ENCODE results near the gene MPO. TPM values are rescaled to one million over a fixed set of nuclear protein-coding genes. Genes with fewer than 3 reads are reported as not detected.

Gene MPO
- total and polyA plus RNA-seq, 10 of the 15 experiments (the other 5 are each of a cell fraction or from before 2014, with no cell fraction given): 0.06 to 0.49 (median 0.14) TPM

DNA sequence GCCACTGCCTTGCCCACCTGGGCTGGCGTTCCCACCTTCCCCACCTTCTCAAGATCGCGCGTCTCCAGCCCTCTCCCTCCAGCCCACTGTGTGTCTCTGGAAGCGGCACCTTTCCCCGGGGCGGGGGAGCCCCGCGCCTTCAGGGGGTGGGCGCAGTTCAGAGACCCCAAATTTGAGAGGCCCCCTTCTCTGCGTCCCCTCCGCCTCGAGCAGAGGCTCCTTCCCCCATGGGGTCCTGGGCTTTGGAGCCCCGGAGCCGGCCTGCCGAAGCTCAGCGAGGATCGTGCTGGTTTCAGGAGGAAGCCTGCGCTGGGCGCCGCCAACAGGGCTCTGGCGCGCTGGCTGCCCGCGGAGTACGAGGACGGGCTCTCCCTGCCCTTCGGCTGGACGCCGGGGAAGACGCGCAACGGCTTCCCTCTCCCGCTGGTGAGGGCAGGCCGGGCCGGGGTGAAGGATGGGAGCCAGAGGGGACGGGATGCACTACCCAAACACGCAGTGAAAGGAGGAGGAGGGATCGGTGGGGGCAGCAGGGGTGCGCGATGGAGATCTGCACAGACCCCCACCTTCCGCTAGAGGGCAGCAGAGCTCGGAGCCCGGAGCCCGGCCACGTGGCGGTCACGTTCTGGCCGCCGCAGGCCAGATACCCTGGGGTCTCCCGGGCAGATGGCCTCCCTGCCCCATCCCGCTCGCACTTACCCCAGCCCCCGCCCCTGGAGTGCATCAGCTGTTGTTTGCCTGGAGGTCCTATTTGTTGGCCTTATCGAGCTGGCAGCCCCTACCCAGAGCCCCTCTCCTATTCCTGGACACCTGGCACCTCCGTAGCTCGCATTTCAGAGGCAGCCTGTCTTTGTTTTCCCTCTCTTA, 31.2 kb downstream of the MPO start (continued):
- TF ChIP-seq, protein P1, sequence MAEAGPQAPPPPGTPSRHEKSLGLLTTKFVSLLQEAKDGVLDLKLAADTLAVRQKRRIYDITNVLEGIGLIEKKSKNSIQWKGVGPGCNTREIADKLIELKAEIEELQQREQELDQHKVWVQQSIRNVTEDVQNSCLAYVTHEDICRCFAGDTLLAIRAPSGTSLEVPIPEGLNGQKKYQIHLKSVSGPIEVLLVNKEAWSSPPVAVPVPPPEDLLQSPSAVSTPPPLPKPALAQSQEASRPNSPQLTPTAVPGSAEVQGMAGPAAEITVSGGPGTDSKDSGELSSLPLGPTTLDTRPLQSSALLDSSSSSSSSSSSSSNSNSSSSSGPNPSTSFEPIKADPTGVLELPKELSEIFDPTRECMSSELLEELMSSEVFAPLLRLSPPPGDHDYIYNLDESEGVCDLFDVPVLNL (IDR thresholded peaks at IDR 0.05; ENCODE audit: low read depth, low read length): no peak
- TF ChIP-seq CBX5 (IDR thresholded peaks at IDR 0.05; ENCODE audit: low read depth): no peak
- TF ChIP-seq STAT1 (conservative IDR thresholded peaks at IDR 0.05): no peak

DNA sequence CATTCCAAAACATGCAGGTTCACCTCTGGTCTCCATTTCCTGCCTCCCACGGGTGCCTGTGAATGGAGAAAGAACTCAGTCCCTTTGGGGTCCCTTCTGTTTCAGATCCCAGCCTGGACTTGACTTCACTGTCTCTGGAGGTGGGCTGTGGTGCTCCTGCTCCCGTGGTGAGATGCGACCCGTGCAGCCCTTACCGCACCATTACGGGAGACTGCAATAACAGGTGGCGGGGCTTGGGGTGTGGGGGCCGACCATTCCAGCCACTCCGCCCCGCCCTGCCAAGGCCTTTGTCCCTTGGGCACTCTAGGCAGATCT, 31.8 kb downstream of the MPO start:
- Histone ChIP-seq H3K4me3 (no peak overlapping the region; the same call in 1 of the 2 replicates), H3K27me3 (replicated peaks in 1 of 2; ENCODE audit: control insufficient read depth in 2 of 2, insufficient read depth in 2 of 2, low read length in 1 of 2) (no peaks in the 10 kb centered on the region; a peak in 2 of 4 replicates), H3K9me3 (replicated peaks; ENCODE audit: control insufficient read depth, insufficient read depth, low read length) (no peaks in the 10 kb centered on the region), H4K20me1 (ENCODE audit: control insufficient read depth, insufficient read depth) (no peaks in the 10 kb centered on the region), H3K4me2 (ENCODE audit: control insufficient read depth, insufficient read depth) (peak overlapping the region; percentile 98), H3K79me2 (ENCODE audit: control insufficient read depth, insufficient read depth, low read length) (no peaks in the 10 kb centered on the region), H3K4me1 (ENCODE audit: control insufficient read depth, insufficient read depth, low read length) (peaks cover 6% of the 10 kb centered on the region), H2AFZ (ENCODE audit: control insufficient read depth, low read depth, low read length) (no peak overlapping the region; the same call in 1 of the 2 replicates), H3K36me3 (ENCODE audit: control insufficient read depth in 2 of 2, insufficient read depth in 2 of 2, low read length in 1 of 2) (no peaks in the 10 kb centered on the region), H3K27ac (ENCODE audit: control insufficient read depth, insufficient read depth) (no peak overlapping the region), H3K9ac (ENCODE audit: control insufficient read depth, insufficient read depth, low read length) (peak overlapping the region; percentile 70; the same call in 1 of the 2 replicates)
- ChIA-PET SMC1A (ENCODE audit: uncharacterized antibody, unreplicated experiment) (interaction anchor here (1.2 to 4.0 kb wide), 5 partner anchors 12 to 197 kb away, joined by 3 to 23 read pairs (median 3); no protein-coding TSS in a partner anchor), RAD21 (ENCODE audit: unreplicated experiment) (interaction anchor here (0.7 to 2.0 kb wide), 7 partner anchors 14 to 96 kb away, joined by 3 to 23 read pairs (median 3); partner anchors contain the start of gene MKS1), POLR2A (interaction anchor here (0.6 to 1.2 kb wide), 2 partner anchors 11 to 31 kb away, joined by 4 to 7 read pairs; partner anchors contain the start of gene LPO), CTCF (interaction anchor here (0.9 to 6.2 kb wide), 14 partner anchors 10 to 218 kb away, joined by 3 to 78 read pairs (median 8); no protein-coding TSS in a partner anchor)
- no peak for ATAC-seq
- no peak for FAIRE-seq
- in situ Hi-C loops (cut with MboI): no loop called here
- DNase-seq (ENCODE audit: low read depth, low spot score): no peak
- WGBS (ENCODE audit: insufficient coverage, insufficient replicate concordance, low lambda C conversion rate, missing lambda C conversion rate): 53% methylated on average over 10 of the region's 10 CpGs
- intact Hi-C loops (cut with micrococcal nuclease; ENCODE audit: unreplicated experiment): loop anchor here (1.0 to 2.0 kb wide), 2 partner anchors 48 to 198 kb away; no protein-coding TSS in a partner anchor
- BruUV-seq (replicated peaks): no TSS peak
- TF ChIP-seq ZBTB33 (IDR thresholded peaks at IDR 0.05): no peak
- TF ChIP-seq, protein P2, sequence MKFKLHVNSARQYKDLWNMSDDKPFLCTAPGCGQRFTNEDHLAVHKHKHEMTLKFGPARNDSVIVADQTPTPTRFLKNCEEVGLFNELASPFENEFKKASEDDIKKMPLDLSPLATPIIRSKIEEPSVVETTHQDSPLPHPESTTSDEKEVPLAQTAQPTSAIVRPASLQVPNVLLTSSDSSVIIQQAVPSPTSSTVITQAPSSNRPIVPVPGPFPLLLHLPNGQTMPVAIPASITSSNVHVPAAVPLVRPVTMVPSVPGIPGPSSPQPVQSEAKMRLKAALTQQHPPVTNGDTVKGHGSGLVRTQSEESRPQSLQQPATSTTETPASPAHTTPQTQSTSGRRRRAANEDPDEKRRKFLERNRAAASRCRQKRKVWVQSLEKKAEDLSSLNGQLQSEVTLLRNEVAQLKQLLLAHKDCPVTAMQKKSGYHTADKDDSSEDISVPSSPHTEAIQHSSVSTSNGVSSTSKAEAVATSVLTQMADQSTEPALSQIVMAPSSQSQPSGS (IDR thresholded peaks at IDR 0.05; ENCODE audit: low read length): no peak
- no peak for TF ChIP-seq SMAD5 (IDR thresholded peaks at IDR 0.05; ENCODE audit: low read depth)
- TF ChIP-seq, protein P3, sequence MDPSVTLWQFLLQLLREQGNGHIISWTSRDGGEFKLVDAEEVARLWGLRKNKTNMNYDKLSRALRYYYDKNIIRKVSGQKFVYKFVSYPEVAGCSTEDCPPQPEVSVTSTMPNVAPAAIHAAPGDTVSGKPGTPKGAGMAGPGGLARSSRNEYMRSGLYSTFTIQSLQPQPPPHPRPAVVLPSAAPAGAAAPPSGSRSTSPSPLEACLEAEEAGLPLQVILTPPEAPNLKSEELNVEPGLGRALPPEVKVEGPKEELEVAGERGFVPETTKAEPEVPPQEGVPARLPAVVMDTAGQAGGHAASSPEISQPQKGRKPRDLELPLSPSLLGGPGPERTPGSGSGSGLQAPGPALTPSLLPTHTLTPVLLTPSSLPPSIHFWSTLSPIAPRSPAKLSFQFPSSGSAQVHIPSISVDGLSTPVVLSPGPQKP (IDR thresholded peaks at IDR 0.05; ENCODE audit: low read depth, low read length): no peak
- TF ChIP-seq USF1 (IDR thresholded peaks at IDR 0.05; ENCODE audit: borderline replicate concordance, extremely low read length, insufficient read depth, low read depth, low read length): no peak
- no peak for TF ChIP-seq CBFB (IDR thresholded peaks at IDR 0.05; ENCODE audit: low read depth)
- TF ChIP-seq NFYA (IDR thresholded peaks at IDR 0.05; ENCODE audit: borderline replicate concordance, low read depth, low read length): no peak
- no peak for TF ChIP-seq MXI1 (IDR thresholded peaks at IDR 0.05; ENCODE audit: low read depth, low read length)
- TF ChIP-seq ASH2L (IDR thresholded peaks at IDR 0.05; ENCODE audit: borderline replicate concordance, low read depth): no peak
- TF ChIP-seq SUPT20H (IDR thresholded peaks at IDR 0.05; ENCODE audit: borderline replicate concordance, control insufficient read depth, low read depth, low read length): no peak
- TF ChIP-seq WRNIP1 (IDR thresholded peaks at IDR 0.05; ENCODE audit: borderline replicate concordance, low read depth, low read length): no peak

Measured in GM12878 (cell line).